NCI-H1105 treated with DMSO at 0.1 percent for 48 hours (cell line): Measurements from ENCODE around the gene CHST13.
"Not testable (repeated sequence)": the region's sequence is repeated elsewhere in the genome, so short reads cannot be mapped to it uniquely, and the experiment has no call there.

Source experiments
- DNase-seq: peaks from one replicate; lab custom pipeline; 2025; lab: John Stamatoyannopoulos, UW

The CHST13 gene

DNA sequence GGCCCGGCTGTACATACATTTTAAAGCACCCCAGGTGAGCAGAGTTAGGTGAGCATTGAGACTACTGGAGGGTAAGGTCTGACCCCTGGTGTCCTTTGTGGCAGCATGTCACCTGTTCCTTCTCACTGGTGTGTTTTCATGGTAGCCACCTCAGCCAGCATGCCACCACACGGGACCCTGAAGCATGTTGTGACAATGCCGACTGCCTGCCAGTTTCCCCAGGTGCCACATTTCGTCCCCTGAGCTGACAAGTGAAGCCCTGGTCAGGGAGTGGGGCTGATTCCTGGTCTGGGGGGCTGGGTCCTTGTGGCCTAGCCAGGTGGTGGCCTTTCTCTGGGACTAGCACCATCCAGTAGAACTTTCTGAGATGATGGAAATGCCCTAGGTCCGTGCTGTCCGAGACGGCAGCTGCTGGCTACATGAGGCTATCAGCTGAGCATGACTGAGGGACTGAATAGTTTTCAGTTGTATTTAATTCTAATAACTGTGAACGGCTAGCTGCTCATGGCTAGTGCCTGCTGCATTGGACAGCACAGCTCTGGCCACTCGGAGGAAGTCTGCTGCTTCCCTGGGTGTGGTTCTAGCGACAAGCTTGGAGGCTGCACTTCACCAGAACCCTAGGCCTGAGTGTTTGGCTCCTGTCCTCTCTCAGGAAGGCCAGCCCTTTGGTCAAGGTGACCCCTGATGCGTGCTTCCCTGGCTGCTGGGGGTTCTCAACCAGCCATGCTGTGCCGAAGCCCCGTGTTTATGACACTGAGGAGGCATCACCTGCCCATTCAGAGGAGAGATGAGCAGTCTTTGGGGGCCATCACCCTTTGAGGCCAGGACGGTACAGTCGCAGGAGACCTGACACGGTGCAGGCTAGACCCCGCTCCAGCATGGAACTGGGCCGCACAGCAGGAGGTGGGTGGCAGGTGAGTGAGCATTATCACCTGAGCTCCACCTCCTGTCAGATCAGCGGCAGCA, 30.9 kb downstream of the CHST13 start:
- DNase-seq: no peak

DNA sequence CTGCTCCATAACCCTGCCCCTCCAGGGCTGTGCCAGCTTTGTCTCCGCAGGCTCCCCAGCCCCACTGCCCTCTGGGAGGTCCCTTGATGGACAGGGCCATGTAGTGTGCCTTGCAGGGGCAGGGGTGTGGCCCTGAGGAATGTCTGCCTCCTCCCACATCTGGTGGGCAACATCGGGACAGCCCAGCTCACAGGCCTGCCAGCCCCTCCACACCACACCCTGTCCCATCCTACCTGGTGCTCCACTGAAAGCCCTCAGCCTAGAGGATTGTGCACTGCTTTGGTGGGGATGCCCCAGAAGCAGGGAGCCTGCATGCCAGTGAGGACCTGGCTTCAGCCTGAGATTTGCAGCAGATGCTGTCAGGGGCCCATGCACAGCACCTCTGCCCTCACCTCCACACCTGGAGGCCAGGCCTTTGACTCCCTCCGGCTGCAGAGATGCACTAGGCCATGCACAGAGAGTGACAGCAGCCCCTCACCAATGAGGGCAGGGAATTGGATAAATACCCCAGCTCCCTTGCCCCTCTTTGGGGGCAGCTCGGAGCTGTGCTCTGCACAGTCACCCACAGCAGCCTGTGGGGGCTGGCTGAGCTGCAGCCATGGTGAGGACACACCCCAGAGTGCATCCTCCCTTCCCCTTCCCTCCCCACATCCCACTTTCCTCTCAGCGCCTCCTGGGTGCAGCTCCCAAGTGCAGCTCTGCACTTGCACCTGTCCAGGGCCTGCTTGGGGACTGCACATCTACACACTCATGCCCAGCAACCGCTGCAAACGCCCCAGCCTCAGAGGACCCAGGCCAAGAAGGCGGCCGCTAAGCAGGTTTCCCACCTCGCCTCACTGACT, 32.1 kb downstream of the CHST13 start:
- no peak for DNase-seq

DNA sequence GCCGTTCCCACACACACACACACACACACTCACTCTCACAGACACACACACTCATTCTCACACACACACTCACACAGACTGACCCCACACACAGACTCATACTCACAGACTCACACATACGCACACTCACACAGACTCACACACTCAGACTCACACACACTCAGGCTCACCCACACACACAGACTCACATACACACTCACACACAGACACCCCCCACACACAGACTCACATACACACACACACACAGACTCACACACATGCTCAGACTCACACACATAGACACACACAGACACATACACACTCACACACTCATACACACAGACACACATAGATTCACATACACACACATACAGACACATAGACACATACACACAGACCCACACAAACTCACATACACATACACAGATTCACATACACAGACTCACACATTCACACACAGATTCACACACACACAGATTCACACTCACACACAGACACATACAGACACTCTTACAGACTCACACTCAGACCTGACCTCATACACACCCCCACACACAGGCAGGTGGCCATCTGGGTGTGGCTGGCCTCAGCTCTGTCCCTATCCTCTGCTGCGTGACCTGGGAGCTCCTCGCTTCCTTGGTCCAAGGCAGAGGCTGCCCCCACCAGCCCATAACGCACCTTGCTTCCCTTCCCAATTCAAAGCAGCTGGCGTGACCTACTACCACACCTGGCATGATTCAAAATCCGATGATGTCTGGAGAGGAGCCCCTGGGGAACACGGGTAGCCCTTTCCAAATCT, 32.9 kb downstream of the CHST13 start:
- no peak for DNase-seq

DNA sequence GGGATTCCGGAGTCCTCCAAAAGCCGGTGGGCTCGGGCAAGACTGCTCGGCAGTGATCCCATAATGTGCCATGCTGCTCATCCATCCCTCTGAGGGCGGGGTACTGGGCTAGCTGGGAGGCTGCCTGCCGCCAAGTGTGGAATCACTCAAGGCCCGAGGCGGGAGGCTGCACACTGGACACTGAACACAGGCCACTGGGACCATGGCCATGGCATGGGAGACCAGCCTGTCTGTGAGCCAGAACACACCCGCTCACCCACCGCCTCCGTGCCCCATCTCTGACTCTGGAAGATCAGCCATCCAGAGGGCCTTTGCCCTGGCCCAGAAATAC, 33.4 kb downstream of the CHST13 start:
- DNase-seq: no peak

DNA sequence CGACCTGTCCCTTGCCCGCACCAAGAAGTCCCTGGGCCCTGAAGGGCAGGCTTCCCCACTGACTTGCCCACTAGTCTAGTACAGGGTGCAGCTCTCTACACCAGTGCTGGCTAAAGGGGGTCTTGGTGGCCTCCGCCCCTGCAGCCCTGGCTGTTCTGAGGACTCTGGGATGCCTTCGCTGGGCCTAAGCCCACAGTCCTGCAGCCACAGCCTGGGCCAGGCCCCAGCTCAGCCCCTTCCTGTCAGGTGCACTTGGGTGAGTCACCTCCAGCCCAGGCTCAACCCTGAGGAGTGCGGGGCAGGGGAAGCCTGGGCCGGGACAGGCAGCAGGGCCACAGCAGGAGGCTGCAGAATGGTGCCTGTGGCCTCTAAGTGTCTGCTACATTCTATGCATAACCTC, 33.8 kb downstream of the CHST13 start:
- DNase-seq: no peak

DNA sequence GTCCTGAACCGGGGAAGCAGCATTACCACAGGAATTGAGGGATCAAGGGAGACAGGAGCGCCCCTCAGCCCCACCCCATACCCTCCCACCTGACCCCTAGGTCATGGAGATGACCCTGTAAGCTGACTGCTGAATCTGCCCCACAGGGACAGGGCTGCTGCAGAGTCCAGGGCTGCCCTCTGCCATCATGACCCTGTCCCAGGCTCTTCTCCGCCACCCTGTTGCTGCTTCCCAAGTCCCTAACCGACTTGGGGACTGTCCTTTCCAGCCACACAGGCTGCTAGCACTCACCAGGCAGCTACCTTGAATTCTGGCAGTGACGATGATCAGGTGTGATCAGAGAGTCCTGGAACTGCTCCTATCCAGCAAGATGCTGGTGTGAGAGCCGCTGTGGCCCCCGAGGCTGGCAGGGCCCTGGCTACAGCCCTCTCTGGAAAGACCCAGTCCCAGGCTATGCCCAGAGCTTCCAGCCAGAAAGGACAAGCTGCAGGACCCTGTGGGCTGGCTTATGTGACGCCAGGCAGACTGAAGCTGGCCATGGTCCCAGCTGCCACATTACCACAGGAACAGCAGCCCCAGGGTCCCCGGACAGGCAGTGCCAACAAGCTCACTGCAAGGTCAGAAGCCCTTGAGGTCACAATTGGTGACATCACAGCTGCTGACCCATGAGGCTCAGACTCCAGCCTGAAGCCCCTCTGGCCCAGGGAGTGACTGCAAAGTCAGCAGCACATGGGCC, 34.5 kb downstream of the CHST13 start, which contains the start of gene C3orf22:
Gene C3orf22, minus strand, starts transcription at position 597 of the 736 bp plus-strand sequence. CDS start 5,542 bp downstream, outside the sequence.
- no peak for DNase-seq

DNA sequence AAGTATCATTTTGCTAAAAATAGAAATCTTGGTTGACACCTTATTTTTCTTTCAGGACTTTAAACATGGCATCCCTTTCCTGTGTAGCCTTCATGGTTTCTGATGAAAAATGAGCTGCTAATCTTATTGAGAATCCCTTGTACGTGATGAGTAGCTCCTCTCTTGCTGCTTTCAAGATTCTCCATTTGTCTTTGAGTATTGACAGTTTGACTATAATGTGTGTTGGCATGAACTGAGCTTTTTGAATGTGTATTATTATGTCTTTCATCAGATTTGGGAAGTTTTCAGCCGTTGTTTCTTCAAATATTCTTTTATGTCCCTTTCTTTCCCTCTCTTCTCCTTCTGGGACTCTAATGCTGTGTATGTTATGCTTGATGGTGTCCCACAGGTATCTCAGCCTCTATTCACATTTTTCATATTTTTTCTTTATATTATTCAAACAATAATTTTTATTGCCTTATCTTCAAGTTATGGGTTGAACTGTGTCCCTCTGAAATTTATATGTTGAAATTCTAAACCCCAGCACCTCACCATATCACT, 38.9 kb downstream of the CHST13 start:
- no peak for DNase-seq

DNA sequence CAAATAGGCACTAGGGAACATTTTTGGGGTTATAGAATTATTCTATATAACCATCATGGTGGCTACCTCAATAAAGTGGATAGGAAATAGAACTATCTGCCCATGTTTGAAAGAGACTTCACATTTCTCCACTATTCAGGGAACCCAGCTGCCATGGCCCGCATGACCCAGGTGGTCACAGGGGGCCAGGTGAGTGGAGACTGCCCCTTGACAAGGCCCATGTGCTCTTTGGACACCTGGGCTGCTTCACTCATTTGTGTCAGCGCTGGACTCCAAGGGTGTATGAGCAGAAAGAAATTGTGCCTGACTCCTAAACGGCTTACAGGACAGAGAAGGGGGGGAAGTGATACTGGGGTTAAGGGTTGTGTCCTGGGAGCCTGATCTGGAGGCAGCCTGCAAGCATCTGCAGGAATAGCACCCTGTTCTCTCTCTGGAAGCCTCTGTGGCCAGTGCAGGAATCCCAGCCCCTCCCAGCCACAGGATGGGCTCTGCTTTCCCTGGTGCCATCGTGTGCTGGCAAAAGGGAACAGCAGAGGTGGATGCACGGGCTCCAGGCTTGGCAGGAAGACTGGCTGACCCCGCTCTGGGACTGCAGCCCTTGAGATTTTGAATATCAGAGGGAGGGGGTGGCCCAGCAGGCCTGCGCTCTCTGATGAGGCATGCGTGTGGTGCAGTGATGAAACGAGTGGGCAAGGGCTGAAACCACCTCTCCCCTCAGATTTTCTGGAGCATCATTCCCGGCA, 43.9 kb downstream of the CHST13 start:
- no peak for DNase-seq

DNA sequence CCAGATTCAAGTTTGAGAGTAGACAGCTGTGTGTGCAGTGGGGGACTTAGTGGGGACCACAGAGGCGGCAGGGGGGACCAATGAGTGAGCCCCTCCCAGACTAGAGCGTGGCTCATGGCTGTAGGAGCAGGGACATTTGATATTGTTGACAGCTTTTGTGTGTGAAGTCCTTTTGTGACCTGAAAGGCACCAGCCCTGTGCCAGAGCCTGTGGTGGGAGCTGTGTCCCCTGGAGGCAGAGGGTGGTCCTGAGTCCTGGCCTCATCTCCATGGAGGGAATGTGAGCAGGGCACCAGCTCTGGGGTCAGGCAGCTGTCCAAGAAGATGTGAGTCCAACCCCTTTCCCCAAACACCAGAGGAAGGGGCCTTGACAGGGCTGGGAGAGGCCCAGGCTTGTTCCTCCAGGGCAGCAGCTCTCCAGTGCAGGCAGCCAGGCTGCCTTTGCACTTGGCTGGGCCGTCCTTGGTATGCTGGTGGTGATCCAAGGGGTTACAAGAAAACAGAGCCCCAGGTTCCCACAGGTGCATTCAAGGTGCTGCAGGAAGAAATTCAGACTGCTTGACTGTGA, 44.9 kb downstream of the CHST13 start:
- DNase-seq: no peak

DNA sequence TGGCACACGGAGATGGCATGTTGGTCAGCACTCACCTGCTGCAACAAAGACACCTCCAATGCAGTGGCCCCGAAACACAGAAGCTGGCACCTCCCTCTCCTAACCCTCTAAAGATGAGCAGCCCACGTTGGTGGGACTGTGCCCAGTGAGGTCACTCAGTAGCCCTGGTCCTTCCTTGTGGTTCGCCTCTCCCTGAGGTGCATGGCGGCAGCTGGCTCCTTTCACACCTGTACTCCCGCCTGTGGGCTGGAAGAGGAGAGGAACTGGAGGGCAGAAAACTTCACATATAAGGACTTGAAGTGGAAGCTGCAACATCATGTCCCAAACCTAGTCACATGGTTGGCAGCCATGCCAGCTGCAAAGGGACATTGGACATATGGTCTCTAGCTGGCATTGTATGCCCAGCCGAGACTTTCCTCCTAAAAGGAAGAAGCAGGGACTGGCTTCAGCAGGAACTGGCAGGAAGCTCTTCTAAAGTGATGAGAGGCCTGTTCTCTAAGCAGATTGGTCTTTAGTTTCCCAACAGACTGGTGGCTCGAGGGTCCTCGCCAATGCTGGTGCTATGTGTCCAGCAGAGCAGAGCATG, 45.5 kb downstream of the CHST13 start:
- no peak for DNase-seq

DNA sequence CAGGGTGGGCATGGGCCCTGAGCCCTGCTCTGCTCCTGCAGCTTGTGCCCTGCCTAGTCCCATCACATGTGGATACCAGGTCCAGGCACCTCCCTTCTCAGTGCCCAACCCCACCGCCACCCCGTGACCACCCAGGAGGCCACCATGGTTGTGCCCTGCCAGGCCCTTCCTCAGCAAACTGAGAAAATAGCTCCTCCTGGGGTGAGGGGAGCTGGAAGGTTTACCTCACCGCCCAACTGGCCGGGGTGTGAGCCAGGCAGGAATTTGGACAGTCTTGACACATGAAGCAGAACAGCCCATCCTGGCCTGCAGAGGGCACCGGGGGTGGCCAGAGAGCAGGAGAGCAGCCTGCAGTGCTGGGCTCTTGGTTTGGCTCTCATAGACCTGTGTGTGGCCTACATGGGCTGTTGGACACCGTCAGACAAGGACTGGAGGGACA, 46.2 kb downstream of the CHST13 start:
- DNase-seq: no peak

DNA sequence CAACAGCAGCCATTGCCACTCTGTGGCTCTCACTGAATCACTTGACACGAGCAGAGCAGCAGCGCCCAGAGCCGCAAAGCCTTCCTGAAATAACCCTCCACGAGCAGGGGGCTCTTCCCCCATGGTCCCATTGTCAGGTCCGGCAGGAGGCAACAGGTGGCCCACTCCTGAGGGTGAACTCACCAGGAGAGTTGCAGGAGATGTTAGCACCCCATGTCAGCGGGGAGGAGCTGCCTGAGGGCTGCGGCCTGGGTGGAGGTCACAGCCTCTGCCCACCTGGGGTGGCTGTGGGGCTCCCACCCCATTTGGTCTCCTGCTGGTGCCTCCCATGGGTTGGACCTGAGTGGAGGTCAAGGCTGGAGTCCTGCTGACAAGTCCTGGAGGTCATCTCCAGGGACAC, 47.1 kb downstream of the CHST13 start:
- no peak for DNase-seq

DNA sequence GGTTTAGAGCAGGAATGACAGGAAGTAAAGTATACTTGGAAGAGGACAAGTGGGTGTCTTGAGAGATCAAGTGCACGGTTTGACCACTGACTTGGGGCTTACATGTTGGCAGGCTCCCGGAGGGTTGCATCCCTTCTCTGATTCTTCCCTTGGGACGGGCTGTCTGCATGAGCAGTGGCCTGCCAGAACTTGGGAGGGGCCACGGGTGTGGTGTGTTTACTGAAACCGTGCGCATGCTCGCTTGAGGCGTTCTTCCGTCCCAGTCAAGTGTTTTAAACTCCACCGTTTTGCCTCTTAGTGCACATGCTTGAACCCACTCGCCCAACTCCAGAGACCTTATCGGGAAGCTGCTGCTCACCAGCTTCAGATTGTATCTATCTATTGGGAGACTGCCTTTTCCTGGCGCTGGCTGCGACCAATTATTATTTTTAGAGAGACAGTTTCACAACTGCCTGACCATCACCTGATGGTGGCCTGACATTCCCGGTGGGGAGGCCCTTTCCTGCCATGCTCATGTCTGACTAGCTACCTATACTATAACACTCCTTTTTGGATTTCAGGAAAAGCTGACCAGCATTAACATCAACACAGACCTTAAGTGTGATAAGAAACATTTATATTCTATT, 49.6 kb downstream of the CHST13 start:
- DNase-seq: no peak

DNA sequence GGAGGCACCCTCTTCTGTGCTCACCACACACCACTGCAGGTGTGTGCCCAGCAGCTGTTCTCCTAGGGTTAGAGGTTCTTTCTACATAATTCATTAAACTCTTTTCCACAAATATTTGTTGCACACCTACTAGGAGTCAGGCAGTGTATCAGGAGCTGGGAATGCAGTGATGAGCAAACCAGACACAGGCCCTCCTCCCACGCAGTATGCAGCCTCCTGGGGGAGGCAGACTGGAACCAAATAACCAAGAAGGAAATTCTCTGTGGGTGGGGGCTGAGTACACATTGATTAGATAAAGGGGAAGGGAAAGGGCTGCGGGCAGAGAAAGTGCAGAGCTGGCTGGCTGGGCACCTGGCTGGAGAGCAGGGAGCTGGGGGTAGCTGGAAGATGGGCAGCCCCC, 53.3 kb downstream of the CHST13 start:
- DNase-seq: no peak

DNA sequence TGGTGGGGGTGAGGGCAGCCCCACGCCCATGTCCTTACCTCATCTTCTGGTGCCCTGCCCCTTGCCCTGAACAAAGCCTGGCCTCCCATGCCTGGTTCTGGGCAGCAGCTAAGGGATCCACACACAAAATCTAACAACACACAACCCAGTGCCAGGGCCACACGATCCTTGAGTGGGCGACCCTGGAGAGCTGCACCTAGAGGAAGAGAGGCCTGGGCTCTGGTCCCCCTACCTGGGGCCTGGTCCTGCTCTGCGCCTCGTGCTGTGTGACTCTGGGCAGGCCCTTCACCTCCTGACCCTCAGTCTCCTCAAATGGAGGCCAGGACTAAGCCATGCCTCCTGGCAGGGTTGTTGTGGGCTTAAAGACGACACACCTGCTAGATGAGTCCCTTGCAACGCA, 54.7 kb downstream of the CHST13 start:
- no peak for DNase-seq

DNA sequence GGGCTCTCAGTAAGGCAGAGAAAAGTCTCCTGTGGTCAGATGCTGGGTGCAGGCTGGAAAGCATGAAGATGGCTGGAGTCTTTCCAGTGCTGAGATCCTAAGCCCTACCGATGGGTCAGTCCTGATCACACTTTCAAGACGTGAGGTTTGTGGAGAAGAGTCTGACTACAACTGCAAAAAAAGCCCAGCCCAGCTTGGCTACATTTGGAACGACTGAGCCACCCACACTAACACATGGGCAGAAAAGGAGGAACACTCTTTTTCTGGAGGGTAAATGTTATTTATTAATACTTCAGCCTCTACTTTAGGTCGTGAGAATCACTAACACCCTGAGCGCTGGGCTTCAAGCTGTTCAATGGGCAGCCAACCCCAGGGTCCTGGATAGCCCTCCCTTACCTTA, 56.8 kb downstream of the CHST13 start:
- no peak for DNase-seq

DNA sequence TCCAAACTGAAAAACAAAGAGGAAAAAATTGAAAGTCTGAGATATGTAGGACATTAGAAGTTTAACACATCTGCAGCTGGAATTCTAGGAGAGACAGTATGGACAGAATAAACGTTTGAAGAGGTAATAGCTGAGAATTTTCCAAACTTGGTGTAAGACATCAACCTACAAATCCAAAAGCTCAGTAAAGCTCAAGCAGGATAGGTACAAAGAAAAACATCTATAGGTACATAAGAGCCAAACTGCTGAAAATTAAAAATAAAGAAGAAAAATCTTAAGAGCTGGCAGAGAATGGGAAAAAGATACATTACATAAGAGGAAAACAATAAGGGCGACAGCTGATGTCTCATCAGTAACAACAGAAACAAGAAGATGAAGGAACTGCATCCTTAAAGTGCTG, 57.6 kb downstream of the CHST13 start:
- DNase-seq: no peak

DNA sequence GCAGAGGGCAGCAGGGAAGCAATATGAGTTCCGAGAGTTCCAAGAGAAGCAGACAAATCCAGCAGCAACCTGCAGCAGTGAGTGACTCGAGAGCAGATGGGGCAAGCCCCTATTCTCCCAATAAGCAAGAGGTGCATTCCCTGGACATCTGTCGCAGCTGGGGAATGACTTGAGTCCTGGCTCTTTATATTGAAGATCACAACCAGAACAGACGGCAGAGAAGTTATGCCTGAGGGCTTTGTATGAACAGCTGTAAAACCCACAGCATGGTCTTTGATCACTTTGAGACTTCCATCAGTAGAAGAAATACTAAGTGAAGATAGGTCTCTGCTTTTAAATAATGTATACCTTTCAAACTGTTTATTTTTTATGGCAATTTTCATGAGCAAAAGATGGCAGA, 58.4 kb downstream of the CHST13 start:
- DNase-seq: no peak

DNA sequence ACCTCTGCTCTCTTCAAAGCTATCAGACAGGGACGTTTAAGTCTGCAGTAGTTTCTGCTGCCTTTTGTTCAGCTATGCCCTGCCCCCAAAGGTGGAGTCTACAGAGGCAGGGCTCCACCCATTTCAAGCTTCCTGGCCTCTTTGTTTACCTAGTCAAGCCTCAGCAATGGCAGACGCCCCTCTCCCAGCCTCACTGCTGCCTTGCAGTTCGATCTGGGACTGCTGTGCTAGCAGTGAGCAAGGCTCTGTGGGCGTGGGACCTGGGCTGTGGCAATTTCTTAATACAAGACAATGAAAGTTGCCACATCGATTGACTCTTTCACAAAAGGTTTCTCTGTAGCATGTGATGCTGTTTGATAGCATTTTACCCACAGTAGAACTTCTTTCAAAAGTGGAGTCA, 67.6 kb downstream of the CHST13 start:
- DNase-seq: not testable (repeated sequence)
